MCF 10A (cell line): ENCODE results near the gene PACSIN1. TPM values are rescaled to one million over a fixed set of nuclear protein-coding genes. Genes with fewer than 3 reads are reported as not detected.

ENCODE experiments used
- BruUV-seq: library from RNA; stranded (reverse); fragments of 400-500 nt; replicated peaks from 2 replicates; lab custom pipeline; 2021; lab: Mats Ljungman, UMichigan
- CTCF ChIA-PET: fragments of 300-600 bp; sonication (Branson Sonifier 250); formaldehyde crosslinking; extraction: SDS; loops from one replicate; lab custom pipeline; 2021; ENCODE audit warnings: antibody characterized with exemption, inconsistent platforms; lab: Yijun Ruan, JAX
- POLR2A ChIA-PET: fragments of 300-600, 350-650 bp; sonication (Branson Sonifier 250); formaldehyde crosslinking; extraction: SDS; loops from one replicate; lab custom pipeline; 2020; ENCODE audit warnings: antibody characterized with exemption, inconsistent platforms; lab: Yijun Ruan, JAX
- DNase-seq: peaks from one replicate; pipeline ENCODE4 v3.0.0-alpha.2; 2018; ENCODE audit not compliant: unreplicated experiment
- H3K27ac Mint-ChIP-seq: one replicate; pipeline ENCODE4 v1.8.0; 2022; ENCODE audit warnings: mild to moderate bottlenecking, low read depth, mixed read lengths; ENCODE audit not compliant: unreplicated experiment
- H3K27me3 Mint-ChIP-seq: one replicate; pipeline ENCODE4 v1.8.0; 2022; ENCODE audit warnings: mixed read lengths; ENCODE audit not compliant: insufficient read depth, unreplicated experiment
- H3K36me3 Mint-ChIP-seq: one replicate; pipeline ENCODE4 v1.8.0; 2022; ENCODE audit warnings: mild to moderate bottlenecking, moderate library complexity, mixed read lengths; ENCODE audit not compliant: insufficient read depth, unreplicated experiment
- H3K4me1 Mint-ChIP-seq: one replicate; pipeline ENCODE4 v1.8.0; 2022; ENCODE audit warnings: mixed read lengths; ENCODE audit not compliant: insufficient read depth, unreplicated experiment
- H3K4me3 Mint-ChIP-seq: one replicate; pipeline ENCODE4 v1.8.0; 2022; ENCODE audit warnings: mild to moderate bottlenecking, moderate library complexity, mixed read lengths; ENCODE audit not compliant: unreplicated experiment
- H3K9me3 Mint-ChIP-seq: one replicate; pipeline ENCODE4 v1.8.0; 2022; ENCODE audit warnings: mixed read lengths; ENCODE audit not compliant: unreplicated experiment
- intact Hi-C: fragments of 100-400 bp; cut with micrococcal nuclease; formaldehyde crosslinking; loops from 2 replicates; pipeline ENCODE4 v1.14.1; 2022
- total RNA-seq: library from RNA; stranded (reverse); gene quantifications from 2 replicates; pipeline ENCODE4 v1.2.3, GENCODE V29; 2022
- TF ChIP-seq, protein P1 (sequence below): fragments of 200-600 bp; IDR thresholded peaks from one replicate; pipeline ENCODE4 v1.8.0; 2022; ENCODE audit warnings: antibody characterized with exemption, mild to moderate bottlenecking; ENCODE audit not compliant: unreplicated experiment

PACSIN1 gene
- total RNA-seq, 1 experiment from 2014 or later, result not detected

DNA sequence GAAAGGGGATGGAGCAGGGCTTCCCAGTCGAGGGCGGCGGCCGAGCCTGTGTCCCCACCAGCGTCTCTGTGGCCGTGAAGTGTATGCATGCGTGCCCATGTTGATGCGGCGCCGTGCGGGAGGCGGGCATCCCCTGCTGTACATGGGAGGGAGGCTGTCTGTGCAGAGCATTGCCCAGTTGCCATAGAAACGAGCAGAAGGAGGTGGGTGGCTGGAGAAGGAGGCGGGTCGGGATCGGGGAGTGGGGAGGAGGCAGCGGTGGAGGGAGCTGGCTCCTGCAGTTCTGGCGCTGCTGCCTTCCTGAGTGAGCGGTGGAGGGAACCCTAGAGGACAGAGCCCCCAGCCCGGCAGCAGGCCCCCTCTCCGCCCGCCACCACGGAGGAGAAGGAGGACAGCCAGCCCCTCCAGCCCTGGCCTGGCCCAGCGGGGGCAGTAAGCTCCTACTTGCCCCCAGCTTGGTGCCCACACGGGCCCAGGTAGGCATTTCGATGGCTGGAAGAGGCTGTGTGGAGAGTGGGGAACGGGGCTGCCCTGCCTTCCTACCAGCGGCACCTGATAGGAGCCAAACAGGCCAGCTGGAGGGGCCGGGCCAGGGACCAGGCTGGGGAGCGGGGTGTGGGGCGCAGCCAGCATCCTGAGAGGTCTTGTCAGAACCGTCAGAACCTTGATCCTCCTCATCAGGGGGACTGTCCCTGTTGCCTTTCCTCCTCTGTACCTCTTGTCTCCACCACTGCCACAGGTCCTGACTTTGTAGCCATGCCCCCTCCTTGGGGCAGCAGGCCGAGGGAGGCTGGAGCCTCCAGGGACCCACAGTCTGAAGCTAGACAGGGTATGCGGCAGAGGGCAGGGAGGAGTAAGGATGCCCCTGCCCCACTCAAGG lies 49.0 kb downstream of the PACSIN1 start:
- ChIA-PET POLR2A (no interaction called here), CTCF (no interaction called here)
- DNase-seq, result no peak
- H3K4me1 Mint-ChIP-seq, result no peaks in the 10 kb centered on the region
- TF ChIP-seq, protein P1, sequence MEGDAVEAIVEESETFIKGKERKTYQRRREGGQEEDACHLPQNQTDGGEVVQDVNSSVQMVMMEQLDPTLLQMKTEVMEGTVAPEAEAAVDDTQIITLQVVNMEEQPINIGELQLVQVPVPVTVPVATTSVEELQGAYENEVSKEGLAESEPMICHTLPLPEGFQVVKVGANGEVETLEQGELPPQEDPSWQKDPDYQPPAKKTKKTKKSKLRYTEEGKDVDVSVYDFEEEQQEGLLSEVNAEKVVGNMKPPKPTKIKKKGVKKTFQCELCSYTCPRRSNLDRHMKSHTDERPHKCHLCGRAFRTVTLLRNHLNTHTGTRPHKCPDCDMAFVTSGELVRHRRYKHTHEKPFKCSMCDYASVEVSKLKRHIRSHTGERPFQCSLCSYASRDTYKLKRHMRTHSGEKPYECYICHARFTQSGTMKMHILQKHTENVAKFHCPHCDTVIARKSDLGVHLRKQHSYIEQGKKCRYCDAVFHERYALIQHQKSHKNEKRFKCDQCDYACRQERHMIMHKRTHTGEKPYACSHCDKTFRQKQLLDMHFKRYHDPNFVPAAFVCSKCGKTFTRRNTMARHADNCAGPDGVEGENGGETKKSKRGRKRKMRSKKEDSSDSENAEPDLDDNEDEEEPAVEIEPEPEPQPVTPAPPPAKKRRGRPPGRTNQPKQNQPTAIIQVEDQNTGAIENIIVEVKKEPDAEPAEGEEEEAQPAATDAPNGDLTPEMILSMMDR, result no peak
- BruUV-seq, result no TSS peak
- intact Hi-C loops, result no loop called here
- no peaks in the 10 kb centered on the region for H3K9me3 Mint-ChIP-seq
- no peak overlapping the region for H3K27ac Mint-ChIP-seq
- no peak overlapping the region for H3K4me3 Mint-ChIP-seq
- no peaks in the 10 kb centered on the region for H3K36me3 Mint-ChIP-seq
- peaks cover 11% of the 10 kb centered on the region for H3K27me3 Mint-ChIP-seq

DNA sequence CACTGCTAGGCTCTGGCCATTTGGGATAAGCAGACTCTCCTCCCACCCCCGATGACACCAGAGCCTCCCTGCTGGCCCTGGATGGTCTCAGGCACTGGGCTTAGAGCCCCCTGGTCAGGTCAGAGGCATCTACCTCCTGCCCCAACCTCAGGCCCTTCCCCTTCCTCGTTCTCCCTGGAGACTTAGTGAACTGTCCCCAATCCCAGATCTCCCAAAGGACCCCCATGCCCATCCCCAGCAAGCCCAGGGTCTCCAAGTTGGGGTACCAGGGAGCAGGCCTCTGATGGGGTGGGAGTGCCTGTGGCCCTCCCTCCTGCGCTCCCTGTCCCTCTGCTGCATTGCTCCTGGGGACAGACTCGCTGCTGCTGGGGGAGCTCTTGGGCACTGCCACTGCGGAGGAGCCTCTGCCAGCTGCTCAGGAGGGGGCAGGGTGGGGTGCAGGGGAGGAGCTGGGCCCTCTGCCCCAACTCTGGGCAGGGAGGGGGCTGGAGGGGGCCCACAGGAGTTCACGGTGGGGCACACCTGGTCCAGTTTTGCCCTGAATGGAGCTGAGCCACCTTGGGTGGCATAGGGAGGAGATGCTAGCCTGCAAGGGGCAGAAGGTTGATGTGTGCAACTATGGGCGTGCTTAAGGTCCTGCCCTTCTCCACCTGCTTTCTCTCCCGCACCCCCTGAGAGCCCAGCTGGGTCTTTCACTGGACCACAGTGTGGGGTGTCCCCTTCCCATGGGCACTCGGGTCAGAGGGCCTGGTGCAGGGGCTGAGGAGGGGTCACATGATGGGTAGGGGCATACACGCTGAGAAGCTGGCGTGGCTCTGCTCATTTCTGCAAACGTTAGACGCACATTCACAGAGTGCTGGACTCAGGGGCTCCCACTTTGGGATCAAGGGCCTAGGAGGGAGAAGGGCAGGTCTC lies 49.9 kb downstream of the PACSIN1 start:
- no peak for DNase-seq
- H3K4me1 Mint-ChIP-seq, result no peaks in the 10 kb centered on the region
- H3K27ac Mint-ChIP-seq, result no peak overlapping the region
- peaks cover 11% of the 10 kb centered on the region for H3K27me3 Mint-ChIP-seq
- no peaks in the 10 kb centered on the region for H3K9me3 Mint-ChIP-seq
- H3K36me3 Mint-ChIP-seq, result no peaks in the 10 kb centered on the region
- TF ChIP-seq, protein P1, result no peak
- H3K4me3 Mint-ChIP-seq, result no peak overlapping the region
- BruUV-seq, result no TSS peak
- intact Hi-C loops, result no loop called here
- POLR2A ChIA-PET, result interaction anchor here (0.6 kb wide), 1 partner anchor 11 kb away, joined by 3 read pairs; no protein-coding TSS in a partner anchor
- CTCF ChIA-PET, result no interaction called here

- POLR2A ChIA-PET, result interaction anchor here (0.6 kb wide), 2 partner anchors 9 to 12 kb away, joined by 3 to 4 read pairs; no protein-coding TSS in a partner anchor
Observed at GRCh38 chr6:34516391-34517324, 50.8 kb downstream of the PACSIN1 start.

More at GRCh38 chr6:34516391-34517324, 50.8 kb downstream of the PACSIN1 start:
- H3K27ac Mint-ChIP-seq, result no peak overlapping the region
- TF ChIP-seq, protein P1, result no peak
- CTCF ChIA-PET, result no interaction called here
- no peaks in the 10 kb centered on the region for H3K36me3 Mint-ChIP-seq
- no peak for DNase-seq
- no peak overlapping the region for H3K4me3 Mint-ChIP-seq
- no peaks in the 10 kb centered on the region for H3K9me3 Mint-ChIP-seq
- no peaks in the 10 kb centered on the region for H3K4me1 Mint-ChIP-seq
- intact Hi-C loops, result no loop called here
- peaks cover 11% of the 10 kb centered on the region for H3K27me3 Mint-ChIP-seq
- no TSS peak for BruUV-seq
